Measurements from ENCODE around the gene EQTN. TPM values are rescaled to one million over a fixed set of nuclear protein-coding genes. Genes with fewer than 3 reads are reported as not detected.

The EQTN gene
- total RNA-seq, 1 experiment from 2014 or later = not detected

DNA sequence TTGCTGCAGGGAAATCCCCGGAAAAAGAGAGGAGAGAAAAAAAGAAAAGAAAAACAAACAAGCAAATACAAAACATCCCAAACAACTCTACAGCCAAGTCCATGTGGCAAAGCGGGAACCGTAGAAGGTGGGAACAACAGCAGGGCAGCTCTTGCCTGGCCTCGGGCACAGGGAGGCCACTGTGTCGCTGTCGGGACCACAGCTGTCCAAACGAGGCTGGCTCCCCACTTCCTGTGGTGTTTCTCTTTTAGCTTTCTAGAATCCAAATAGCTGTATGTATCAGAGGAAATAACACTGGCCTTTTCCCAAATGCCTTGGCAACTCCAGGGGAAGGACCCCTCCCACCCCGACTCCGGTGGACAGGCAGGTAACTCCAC is 41.6 kb upstream of the EQTN start:
- BruUV-seq (replicated peaks) = no TSS peak
- RAD21 ChIA-PET (ENCODE audit: low non-redundant PET in 1 of 2, low total read pairs in 2 of 2, uncharacterized antibody in 2 of 2, unreplicated experiment in 2 of 2) = no interaction called here
- no peaks in the 10 kb centered on the region for H3K27me3 ChIP-seq (ENCODE audit: insufficient read depth, low read length)
- no peak overlapping the region for H3K4me3 ChIP-seq (replicated peaks in 1 of 2; ENCODE audit: low read depth in 1 of 2, low read length in 2 of 2)
- no peaks in the 10 kb centered on the region for H3K9me2 ChIP-seq (ENCODE audit: insufficient read depth)
- no peaks in the 10 kb centered on the region for H3K36me3 ChIP-seq (ENCODE audit: control insufficient read depth in 1 of 2, insufficient read depth in 2 of 2, low read length in 2 of 2)
- intact Hi-C loops (cut with micrococcal nuclease) = loop anchor here (5.0 kb wide), 1 partner anchor 49 kb away; no protein-coding TSS in a partner anchor
- H3K27ac ChIP-seq (ENCODE audit: low read depth, low read length) = no peak overlapping the region
- no peaks in the 10 kb centered on the region for H3K4me1 ChIP-seq (ENCODE audit: control insufficient read depth in 1 of 2, insufficient read depth in 2 of 2, low read length in 2 of 2)
- TF ChIP-seq ZFX (IDR thresholded peaks at IDR 0.05) (no peak), POLR2AphosphoS5 (IDR thresholded peaks at IDR 0.05; ENCODE audit: low read depth, low read length) (no peak), ZNF274 (IDR thresholded peaks at IDR 0.05; ENCODE audit: low read depth, low read length) (no peak), EZH2phosphoT487 (IDR thresholded peaks at IDR 0.05; ENCODE audit: borderline replicate concordance) (no peak), FOSL1 (IDR thresholded peaks at IDR 0.05; ENCODE audit: low read depth) (no peak), POLR2A (IDR thresholded peaks at IDR 0.05; ENCODE audit: borderline replicate concordance, extremely low read depth, insufficient read depth, insufficient read length) (no peak), SRF (IDR thresholded peaks at IDR 0.05; ENCODE audit: low read depth) (no peak), CEBPB (IDR thresholded peaks at IDR 0.05; ENCODE audit: low read depth) (no peak), CBX3 (IDR thresholded peaks at IDR 0.05; ENCODE audit: low read depth) (no peak), ATF3 (IDR thresholded peaks at IDR 0.05) (no peak), YY1 (IDR thresholded peaks at IDR 0.05; ENCODE audit: extremely low read depth, insufficient replicate concordance, low read depth, low read length) (no peak), CTCF (IDR thresholded peaks at IDR 0.05 in 2 of 3, conservative IDR thresholded peaks at IDR 0.05 in 1 of 3; ENCODE audit: borderline replicate concordance in 1 of 3, insufficient read depth in 1 of 3, low read depth in 2 of 3, low read length in 2 of 3) (no peak), RAD21 (IDR thresholded peaks at IDR 0.05; ENCODE audit: low read depth) (no peak), EGR1 (IDR thresholded peaks at IDR 0.05; ENCODE audit: low read depth) (no peak), ZBTB33 (IDR thresholded peaks at IDR 0.05; ENCODE audit: extremely low read depth, insufficient replicate concordance, low read length) (no peak), JUND (IDR thresholded peaks at IDR 0.05) (no peak), ELF1 (IDR thresholded peaks at IDR 0.05; ENCODE audit: borderline replicate concordance, low read depth) (no peak), MAX (IDR thresholded peaks at IDR 0.05) (no peak), TCF7L2 (IDR thresholded peaks at IDR 0.05; ENCODE audit: borderline replicate concordance, extremely low read depth, insufficient read depth, insufficient read length) (no peak), SIN3A (IDR thresholded peaks at IDR 0.05; ENCODE audit: low read depth) (no peak)
- no peak overlapping the region for H3K4me2 ChIP-seq (ENCODE audit: low read length)
- H3K79me2 ChIP-seq (ENCODE audit: insufficient read depth, low read length) = no peaks in the 10 kb centered on the region
- ATAC-seq = no peak
- no peaks in the 10 kb centered on the region for H3K9me3 ChIP-seq (ENCODE audit: control insufficient read depth in 1 of 2, insufficient read depth in 1 of 2, low read depth in 1 of 2, low read length in 2 of 2)
- no peak overlapping the region for H2AFZ ChIP-seq (ENCODE audit: low read depth, low read length, poor library complexity, severe bottlenecking)
- POLR2A ChIA-PET = no interaction called here
- no peak for DNase-seq (ENCODE audit: low read depth, low spot score)
- no peak overlapping the region for H3K9ac ChIP-seq (ENCODE audit: low read length)
- no peaks in the 10 kb centered on the region for H4K20me1 ChIP-seq (ENCODE audit: insufficient read depth)
- CTCF ChIA-PET = no interaction called here

All from HCT116 (cell line).